Activated CD8-positive, alpha-beta memory T cell treated with anti-CD3 and anti-CD28 coated beads, Interleukin-2, amount 50 U/mL, for 48 hours (primary cell): ENCODE measurements around the gene IFI35.
A peak's percentile ranks its signal among the peaks of the same experiment; 100 is the strongest.
"Not testable (repeated sequence)": the region's sequence is repeated elsewhere in the genome, so short reads cannot be mapped to it uniquely, and the experiment has no call there.

Experiments
- DNase-seq: peaks from one replicate; pipeline ENCODE4 v3.0.0-alpha.2; 2020

Gene IFI35

DNA sequence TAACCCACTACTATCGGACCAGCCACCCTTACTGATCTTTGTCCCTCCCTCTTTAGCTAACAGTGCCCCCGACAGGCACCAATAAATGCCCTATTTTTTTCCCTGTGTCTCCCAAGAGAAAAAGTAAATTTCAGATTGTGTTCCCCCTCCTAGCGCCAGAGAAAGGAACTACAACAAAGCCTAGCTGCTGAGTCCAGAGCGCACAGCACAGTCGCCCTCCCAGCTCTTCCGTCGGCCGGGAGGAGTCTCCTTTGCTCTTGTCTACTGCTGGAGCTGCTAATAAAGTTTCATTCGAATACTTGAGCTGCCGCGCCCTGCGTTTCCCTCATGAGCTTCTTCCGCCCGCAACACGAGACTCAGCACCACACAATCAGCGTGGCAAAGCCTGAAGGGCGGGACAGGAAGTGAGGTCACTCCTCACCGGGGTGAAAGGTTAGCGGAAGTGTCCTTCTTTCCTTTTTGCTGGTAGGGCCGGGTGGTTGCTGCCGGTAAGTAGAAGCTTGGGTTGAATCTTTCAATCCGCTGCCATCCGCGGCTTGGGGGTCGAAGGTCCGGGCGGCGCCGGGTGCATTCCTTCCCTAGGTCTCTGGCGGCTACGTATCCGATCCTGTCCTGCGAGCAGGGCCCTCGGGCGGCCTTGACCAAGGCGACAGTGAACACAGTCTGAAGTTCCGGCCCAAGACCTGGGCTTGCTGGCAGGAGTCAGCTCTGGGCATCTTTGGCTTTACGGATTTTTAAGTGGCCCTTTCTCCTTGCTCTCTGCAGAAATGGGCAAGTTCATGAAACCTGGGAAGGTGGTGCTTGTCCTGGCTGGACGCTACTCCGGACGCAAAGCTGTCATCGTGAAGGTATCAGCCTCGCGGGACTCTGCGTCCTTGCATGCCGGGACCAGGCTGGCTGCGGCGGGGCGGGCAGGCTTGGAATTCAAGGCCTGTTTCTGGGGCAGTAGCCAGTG lies 8.3 kb upstream of the IFI35 start, which contains the start of gene RPL27:
Gene RPL27, plus strand, starts transcription at position 436 of the 955 bp plus-strand sequence. Its CDS starts 332 bp downstream, at position 768.
- peak; percentile 95 for DNase-seq

DNA sequence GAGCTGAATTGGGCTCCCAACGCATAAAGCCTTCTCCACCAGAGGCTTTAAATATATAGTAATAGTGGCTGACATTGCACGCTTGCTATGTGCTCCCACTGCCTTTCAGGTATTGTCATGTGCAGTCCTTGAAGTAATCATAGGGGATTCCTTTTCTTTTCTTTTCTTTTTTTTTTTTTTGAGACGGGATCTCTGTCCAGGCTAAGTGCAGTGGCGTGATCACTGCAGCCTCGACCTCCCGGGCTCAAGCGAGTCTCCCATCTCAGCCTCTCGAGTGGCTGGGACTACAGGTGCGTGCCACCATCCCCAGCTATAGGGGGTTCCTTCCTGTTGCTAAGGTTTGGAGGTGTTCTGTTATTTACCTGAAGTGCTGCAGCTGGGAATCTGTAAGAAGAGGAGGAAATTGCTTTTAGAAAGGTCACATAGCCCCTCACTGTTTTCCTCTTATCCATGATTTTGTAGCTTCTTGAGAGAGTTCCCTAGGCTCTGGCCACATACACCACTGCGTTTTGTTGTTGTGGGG lies 7.5 kb upstream of the IFI35 start:
- no peak for DNase-seq

DNA sequence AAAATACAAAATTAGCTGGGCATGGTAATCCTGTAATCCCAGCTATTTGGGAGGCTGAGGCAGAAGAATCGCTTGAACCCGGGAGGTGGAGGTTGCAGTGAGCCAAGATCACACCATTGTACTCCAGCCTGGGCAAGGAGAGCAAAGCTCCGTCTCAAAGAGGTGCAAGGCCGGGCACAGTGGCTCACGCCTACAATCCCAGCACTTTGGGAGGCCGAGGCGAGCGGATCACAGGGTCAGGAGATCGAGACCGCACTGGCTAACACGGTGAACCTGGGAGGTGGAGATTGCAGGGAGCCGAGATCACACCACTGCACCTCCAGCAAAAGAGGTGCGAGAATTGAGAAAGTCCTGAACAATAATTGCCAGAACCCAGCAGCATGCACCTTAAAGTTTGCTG lies 5.7 kb upstream of the IFI35 start:
- not testable (repeated sequence) for DNase-seq

DNA sequence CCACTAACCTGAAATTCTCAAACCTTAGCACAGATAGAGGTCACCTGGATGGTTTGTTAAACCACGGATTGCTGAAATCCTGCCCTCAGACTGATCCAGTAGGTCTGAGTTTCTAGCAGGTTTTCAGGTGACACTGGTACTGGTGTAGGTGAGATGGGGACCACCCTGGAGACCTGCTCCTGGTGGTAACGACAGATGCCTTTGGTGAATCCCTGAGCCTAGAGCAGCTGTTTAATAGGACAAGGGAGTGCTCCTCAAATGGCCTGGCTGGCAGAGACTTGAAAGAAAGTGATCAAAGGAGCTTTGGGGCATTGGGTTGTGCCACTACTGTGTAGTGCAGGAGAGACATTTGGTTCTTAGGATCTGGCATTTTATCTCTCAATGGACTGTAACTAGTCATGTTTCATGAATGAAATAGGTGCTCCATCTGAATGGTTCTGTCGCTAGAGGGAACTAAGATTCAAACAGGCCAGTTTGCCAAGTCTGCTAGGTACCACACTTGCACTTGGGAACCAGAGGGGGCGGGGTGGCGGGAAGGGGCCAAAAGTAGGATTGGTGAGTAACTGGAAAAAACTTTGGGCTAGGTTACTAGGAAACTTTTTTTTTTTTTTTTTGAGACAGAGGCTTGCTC lies 2.9 kb upstream of the IFI35 start:
- no peak for DNase-seq

DNA sequence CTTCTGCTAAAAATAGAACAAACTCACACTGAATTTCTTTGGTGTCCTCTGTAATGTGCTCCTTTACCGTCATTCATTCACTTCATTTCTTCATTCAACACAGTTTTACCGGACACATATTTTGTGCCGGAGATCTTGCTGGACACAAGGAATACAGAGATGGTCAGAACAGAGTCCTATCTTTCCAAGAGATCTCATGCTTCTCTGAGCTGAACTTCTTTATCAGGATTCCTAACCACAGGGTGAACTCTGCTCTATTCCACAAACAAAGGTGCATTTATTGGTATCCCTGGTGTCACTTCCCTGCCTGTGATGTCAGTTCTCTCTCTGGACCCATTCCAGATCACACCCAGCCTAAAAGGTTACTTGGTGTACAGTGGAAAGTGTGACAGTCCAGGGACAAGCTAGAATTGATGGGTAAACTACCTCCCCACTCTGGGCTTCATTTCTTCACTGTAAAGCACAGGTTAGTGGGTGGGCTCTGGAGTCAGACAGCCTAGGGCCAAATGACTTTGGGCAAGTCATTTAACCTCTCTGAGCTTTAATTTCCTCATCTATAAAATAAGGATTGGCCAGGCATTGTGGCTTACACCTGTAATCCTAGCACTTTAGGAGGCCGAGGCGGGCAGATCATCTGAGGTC lies 4.2 kb downstream of the IFI35 start:
- DNase-seq = no peak

DNA sequence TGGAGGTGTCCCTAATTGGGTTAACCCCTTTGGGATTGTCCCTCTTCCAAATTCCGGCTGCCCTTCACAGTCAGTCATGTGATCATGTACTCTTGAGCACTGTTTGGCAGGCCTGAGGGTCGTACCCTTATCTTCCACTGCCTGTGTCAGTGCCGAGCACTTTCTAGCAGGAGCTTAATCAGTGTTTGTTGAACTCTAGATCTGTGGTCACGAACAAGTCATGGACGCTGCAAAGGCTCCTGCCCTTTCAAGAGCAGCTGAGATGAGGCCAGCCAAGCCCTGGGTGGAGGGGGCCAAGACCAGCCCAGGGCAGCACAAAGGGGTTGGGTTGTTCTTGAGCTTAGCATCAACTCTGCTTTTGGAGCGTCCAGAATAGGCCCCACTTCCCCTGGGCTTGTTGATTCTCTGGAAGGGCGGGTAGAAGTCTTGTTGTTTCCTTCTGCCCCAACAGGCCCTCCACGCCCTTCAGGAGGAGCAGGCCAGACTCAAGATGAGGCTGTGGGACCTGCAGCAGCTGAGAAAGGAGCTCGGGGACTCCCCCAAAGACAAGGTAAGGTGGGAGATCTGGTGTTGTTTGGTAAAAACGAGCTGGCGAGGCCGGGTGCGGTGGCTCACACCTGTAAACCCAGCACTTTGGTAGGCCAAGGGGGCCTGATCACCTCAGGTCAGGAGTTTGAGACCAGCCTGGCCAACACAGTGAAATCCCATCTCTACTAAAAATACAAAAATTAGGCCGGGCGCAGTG lies 5.3 kb downstream of the IFI35 start:
- DNase-seq = no peak

DNA sequence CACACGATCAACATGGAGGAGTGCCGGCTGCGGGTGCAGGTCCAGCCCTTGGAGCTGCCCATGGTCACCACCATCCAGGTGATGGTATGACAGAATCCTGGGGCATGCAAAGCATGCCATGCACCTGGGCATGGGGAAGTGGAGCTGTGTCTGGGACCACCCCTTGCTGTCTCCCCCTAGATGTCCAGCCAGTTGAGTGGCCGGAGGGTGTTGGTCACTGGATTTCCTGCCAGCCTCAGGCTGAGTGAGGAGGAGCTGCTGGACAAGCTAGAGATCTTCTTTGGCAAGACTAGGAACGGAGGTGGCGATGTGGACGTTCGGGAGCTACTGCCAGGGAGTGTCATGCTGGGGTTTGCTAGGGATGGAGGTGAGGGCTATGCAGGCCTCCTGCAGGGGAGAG lies 6.7 kb downstream of the IFI35 start:
- no peak for DNase-seq

DNA sequence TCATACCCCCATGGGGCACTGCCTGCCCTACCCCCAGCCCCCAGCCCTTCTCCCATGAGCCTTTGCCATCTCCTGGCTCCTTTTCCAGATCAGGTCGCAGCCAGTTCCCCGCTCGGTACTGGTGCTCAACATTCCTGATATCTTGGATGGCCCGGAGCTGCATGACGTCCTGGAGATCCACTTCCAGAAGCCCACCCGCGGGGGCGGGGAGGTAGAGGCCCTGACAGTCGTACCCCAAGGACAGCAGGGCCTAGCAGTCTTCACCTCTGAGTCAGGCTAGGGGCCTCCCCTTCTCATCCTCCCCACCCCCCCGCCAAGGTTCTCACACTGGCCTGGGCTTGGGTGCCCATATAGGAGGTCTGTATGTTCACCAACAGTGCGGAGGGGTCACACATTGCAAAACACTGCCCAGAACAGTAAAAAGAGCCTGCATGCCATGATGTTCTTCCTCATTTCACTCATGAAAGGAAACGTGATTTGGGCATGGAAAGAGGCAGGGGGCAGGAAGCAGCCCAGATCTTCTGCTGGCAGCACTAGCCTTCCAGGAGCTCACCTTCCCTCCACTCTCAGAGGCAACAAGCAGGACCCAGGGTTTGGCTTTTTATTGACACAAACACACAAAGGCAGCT lies 7.5 kb downstream of the IFI35 start:
- DNase-seq = no peak

DNA sequence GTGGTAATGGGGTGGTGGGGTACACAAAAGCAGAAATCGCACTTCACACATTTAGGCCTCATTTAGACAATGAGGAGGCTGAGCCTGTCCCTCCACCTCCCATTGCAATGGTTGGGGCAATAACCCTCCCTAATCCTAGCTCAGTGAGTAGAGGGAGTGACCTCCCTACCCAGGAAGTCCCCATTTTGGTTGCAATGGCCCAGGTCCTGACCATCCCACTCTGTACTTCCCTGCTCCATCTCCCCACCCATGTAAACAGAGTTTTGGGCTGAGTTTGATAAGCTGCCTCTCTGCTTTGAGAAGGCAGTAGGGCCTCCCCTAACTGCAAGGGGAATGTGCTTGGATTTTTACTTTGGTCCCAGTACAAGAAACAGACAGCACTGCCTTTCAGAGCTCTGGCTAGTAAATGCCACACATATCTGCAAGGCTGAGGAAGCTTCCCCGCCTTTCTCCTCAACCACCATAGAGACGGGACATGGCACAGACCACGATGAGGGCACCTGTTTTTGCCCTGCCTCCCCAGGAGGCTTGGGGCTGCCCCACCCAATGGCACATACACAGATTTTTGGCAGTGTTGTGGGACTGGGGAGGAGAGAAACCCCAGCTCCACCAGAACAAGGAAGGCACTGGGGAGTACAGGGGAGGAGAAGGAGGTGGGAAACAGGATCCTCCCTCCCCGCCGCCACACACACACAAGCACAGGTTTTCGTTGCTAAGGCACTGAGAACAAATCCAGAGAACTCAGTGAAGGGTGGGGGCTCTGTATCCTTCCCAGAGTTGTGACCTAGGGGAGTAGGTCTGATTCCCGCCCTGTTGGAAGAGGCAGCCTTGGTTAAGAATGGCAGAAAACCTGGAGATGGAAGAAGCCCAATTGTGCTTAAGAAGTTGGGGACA lies 8.3 kb downstream of the IFI35 start:
- DNase-seq = no peak

DNA sequence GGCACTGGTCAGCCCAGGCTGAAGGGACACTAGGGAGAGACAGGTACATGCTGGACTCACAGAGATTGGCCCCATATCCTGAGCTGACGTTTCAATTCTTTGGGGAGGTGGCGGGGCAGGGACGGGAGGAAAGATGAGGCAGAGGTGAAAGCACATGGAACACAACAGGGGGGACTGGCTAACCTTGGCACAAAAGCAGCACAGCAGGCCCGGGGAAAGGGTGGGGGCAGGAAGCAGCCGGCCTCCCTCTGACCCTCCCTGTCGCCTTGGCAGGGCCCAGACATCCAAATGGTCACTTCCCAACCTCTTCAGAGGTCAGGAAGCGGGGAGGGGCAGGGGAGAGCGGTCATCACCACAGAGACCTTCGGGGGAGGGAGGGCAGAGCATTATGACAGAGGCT lies 9.0 kb downstream of the IFI35 start:
- no peak for DNase-seq

DNA sequence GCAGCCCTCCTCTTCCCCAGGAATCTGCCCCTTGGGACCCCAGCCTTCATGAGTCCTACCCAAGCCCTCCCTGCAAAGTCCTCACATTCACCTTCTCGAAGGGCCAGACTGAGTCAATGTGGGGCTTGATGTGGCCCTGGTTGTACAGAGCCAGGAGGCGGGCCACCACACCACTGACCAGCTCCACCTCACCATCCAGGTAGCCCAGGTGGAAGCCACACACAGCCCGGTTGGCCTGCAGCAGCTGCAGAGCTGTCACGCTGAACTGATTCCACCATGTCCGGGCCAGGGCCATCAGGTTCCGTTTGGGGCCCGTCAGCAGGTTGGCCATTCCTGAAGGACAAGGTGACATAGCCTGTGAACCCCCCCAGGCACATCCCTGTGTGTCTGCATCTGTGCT lies 9.6 kb downstream of the IFI35 start:
- DNase-seq = no peak

DNA sequence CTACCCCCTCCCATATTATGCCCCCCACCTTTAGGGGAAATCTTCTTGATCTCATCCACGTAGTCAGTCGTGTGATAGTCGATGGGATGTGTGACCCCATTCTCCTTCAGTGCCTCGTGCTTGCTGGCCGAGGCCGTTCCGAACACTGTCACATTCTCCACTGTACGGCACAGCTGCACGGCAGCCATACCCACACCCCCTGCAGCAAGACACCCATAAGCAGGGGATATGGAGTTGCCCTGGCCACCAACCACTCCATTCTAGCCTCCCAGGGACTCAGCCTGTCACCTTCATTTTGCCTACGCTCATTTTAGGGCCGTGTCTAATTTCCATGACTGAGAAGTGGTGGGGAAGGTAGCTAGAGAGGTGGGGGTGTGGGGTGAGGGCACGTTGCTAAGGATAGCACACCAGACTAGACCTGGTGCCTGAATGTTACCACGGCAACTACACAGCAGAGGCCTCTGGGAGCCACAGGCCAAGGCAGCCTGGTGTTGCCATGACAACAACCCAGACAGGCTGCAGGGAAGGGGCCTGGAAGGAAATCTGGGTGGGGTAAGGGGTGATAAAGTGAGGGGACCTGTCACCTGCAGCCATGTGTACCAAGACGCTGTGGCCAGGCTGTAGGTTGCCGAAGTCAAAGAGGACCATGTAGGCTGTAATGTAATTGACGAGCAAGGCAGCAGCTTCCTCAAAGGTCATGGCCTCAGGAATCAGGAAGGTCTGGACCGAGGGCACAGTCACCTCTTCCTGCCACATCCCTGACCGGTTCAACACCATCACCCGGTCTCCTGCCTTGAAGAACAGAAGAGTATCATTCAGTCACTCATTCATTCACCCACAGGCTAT lies 11.6 kb downstream of the IFI35 start:
- DNase-seq = no peak

DNA sequence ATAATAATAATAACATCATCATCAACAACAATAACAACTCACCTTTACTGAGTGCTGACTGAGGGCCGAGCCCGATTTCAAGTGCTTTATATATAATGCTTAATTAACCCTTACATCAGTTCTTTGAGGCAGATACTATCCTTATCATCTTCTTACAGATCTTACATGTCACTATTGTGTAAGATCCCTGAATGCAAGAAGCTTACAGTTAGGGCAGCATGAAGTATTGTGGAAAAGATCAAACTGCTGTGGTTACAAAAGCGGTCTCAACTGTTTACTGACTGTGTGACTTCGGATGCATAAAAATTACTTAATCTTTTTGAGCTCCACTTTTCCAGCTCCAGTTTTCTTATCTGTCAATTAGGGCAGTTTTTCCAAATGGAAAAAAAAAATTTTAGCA lies 12.3 kb downstream of the IFI35 start:
- no peak for DNase-seq

DNA sequence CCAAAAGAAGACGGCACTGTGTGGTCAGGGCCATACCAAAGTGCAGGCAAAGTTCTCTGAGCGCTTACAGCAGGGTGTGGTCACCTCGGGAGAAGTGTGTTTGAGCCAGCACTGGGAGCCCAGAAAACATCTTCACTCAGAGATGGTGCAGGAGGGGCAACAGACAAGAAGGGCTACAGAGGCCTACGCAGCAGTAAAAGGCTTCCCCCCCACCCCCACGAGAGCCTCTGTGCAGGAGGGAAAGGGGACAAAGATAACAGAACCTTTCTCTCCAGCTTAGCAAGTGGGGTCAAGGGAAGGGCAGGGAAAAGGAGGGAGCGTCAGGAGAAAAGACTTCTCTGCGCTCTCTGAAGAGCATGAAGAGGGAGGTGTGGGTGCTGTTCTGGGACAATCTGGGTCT lies 12.8 kb downstream of the IFI35 start:
- DNase-seq = no peak

DNA sequence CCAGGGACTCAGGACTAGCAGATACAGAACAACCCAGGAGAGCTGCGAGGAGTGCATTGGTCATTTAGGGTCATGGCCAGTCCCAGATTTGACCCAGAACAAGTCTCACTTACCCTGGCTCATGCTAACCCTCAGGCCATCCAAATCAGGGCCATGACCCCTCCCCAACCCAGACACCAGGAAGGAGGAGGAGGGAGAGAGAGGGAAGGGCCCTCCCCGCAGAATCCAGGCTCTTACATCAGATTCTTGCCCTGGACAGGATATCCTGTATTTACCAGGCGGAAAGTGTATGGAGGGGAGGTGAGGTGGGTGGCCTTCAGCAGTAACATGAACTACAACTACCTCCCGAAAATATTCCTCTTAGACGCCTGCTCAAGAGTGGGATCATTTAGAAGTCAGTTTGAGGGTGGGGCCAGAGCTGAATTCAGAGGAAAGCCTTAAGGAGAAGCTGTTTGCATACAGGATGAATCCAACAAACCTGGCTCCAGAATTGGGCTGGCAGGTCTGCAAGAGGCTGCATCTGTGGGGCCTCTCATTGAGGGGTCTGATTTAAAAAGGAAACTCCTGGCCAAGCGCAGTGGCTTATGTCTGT lies 13.5 kb downstream of the IFI35 start:
- no peak for DNase-seq

DNA sequence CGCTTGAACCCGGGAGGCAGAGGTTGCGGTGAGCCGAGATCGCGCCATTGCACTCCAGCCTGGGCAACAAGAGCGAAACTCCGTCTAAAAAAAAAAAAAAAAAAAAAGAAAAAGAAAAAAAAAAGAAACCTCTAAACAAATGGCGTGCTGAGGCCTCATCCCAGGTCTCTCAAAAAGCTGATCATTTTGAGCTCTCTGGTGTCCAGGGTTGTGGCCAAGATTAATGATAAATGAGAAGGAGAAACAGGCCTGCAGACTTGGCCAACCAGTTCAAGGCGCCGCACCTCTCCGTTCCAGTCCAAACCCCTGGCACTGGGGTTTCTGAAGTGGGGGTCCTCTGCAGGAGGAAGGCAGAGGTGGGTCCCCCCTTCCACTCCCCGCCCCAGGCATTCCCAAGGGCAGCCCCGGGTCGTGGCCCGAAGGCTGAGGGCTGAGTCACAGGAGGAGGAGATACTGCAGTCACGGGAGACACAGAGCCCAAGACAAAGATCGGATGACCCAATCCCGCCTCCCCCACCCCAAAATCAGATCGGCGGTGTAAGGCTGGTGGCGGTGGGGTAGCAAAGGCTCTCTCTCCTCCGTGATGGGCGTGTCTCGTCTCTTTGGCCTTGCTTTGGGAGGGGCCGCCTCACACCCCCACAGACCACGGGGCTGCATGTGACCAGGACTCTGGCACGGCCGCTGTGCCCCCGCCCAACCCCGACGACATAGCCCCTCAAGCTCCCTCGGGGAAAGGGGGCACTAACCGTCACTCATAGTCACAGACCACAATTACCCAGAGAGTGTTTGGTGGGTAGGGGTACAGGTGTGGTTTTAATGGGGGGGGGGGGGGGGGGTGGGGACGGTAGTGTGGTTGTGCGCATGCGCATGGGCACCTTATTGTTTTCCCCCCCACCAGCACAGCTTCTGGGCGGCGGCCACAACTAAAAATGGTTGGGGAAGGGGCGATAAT lies 14.5 kb downstream of the IFI35 start:
- DNase-seq = no peak

DNA sequence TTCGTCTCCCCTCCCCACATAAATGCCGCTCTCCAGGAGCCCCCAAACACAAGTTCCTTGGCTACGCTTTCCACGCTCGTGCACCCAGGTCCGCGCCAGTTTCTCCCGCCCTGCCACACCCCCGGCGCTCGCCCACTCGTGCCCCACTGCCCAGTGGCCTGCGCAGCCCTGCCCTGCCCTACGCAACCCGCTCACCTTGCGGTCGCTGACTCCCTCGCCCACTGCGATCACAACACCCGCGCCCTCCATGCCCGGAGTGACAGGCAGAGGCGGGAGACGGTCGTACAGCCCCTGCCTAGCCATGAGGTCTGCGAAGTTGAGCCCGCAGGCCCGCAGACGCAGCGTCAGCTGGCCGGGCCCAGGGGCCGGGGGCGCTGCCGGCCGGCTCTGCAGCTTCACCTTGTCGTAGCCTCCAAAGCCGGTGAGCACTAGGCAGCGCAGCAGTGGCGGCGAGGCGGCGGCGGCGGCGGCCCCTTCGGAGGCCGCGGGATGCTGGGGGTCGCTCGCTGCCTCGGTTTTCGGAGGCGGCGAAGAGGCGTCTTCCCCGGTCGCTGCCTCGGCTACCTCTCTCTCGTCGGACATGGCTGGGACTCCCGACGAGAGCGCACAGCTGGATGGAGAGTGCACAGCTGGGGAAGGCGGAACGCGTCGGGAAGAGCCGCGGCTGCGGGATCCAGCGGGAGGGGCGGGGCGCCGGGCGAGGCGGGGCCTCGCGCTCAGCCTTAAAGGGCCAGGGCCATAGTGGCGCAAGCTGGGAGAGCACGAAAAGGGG lies 15.3 kb downstream of the IFI35 start, which contains the start of gene VAT1:
Gene VAT1, minus strand, starts transcription at position 645 of the 772 bp plus-strand sequence. Its CDS starts 63 bp downstream, at position 582.
- peak; percentile 83 for DNase-seq
